ENCODE measurements around the gene SART1. TPM values are rescaled to one million over a fixed set of nuclear protein-coding genes. Genes with fewer than 3 reads are reported as not detected.
"Not testable (repeated sequence)": the region's sequence is repeated elsewhere in the genome, so short reads cannot be mapped to it uniquely, and the experiment has no call there.

SART1 gene
- total RNA-seq, 1 experiment from 2014 or later = 45.7 TPM

DNA sequence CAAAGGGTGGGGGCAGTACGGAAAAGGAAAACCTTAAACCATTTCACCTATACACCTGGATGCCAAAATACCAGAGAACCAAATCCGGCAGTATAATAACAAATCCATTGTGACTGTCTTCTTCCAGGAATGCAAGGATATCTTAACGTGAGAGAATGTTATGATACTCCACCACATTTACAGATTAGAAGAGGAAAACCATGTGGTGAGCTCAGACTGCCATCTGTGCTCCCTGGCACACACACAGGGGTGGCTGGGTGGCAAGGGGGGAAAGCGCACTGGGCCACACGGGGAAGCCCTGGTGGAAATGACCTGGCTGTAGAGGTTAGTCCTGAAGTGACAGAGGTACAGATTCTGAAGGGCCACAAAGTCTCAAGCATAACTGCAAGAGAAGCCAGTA is 30.5 kb downstream of the SART1 start:
- DNase-seq (ENCODE audit: low read depth) = no peak

DNA sequence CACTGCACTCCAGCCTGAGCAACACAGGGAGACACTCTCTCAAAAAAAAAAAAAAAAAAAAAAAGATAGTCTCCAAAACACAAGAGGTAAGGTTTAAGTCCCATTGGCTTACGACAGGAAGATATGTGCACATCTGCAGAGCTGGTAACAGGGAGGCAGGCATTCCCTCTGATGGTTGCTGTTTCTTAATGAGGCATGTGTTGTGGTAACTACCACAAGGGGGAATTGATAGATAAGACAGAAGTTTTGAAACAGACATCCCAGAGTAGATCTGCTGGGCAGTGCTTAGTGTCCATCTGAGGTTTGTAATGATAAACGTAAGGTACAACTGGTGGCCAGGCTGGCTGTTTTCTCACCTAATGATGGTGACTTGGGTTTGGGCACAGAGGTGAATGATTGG is 35.8 kb downstream of the SART1 start:
- no peak for DNase-seq (ENCODE audit: low read depth)

DNA sequence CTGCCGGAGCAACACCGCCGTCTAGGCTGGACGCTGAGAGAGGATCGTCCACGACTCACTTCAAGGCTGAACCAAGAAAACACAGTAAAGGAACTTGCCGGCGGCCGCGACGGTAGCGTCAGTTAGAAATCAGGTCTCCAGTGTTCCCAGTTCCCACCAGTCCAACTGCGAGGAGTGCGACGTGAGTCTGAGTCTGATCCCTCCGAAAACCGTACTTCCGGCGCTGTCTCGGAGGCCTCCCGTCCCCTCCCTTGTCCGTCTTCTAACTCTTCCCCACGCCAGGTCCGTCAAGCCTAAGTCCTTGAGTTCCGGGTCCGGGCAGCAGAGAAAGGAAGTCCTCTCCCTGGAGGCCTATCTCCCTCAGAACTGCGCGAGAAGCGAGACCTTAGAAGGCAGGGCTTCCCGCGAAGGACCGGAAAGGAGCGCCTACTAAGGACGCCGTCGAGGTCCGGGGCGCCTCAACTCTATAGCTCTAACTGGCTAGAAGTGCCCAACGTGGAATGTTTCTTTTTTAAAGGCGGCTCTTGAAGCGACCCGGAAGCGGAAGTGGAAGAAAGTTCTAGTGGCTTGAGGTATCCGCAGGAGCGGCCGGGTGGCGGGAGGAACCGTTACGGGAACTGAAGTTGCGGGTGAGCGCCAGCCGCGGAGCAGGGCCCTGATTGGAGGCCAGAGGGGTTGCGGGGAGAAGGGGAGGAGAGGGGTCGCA is 40.6 kb downstream of the SART1 start, which contains the start of the genes BANF1 and EIF1AD:
Gene BANF1 (plus strand): TSS at position 562 of the 706 bp plus-strand sequence. CDS start 748 bp downstream, outside the sequence.
Gene EIF1AD (minus strand): TSS at position 216 of the 706 bp plus-strand sequence. CDS start 1,768 bp downstream, outside the sequence.
- peak; percentile 99 for DNase-seq (ENCODE audit: low read depth)

DNA sequence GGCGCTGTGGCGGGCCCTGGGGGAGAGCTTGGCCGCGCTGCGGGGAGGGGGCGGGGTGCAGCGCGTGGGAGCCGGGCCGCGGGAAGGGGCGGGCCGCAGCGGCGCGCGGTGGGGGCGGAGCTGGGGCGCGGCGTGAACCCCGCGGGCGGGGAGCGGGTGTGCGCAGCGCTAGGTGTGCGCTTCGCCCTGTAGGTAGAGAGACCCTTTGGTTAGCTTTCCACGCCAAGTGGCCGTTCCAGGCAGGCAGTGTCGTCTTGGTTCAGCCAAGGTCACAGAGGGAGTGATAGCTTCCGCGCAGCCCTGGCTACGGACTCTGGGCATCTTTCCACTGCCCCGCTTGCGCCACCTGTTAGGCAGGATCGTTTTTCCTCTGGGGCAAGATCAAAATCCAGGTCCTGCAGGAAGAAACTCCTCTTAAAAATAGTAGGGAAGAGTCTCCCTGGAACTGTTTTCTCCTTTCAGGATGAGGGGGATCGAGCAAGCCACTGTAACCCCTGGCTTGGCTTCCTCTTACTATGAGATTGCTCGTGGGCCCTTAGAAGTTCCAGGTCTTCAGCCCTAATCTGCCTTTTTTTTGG is 41.2 kb downstream of the SART1 start:
- peak; percentile 61 for DNase-seq (ENCODE audit: low read depth)

DNA sequence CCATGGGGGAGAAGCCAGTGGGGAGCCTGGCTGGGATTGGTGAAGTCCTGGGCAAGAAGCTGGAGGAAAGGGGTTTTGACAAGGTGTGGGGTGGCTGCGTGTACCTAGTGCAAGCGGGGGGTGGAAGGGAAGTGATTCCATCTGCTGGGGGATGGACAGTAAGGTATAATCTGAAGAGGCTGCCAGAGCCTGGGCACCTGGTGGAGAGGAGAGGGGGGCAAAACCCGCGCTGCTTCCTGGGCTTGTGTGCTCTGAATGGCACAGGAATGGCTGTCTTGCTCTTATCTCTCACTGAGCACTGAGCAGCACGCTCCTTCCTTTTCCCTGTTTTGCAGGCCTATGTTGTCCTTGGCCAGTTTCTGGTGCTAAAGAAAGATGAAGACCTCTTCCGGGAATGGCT is 41.8 kb downstream of the SART1 start:
- DNase-seq (ENCODE audit: low read depth) = no peak

DNA sequence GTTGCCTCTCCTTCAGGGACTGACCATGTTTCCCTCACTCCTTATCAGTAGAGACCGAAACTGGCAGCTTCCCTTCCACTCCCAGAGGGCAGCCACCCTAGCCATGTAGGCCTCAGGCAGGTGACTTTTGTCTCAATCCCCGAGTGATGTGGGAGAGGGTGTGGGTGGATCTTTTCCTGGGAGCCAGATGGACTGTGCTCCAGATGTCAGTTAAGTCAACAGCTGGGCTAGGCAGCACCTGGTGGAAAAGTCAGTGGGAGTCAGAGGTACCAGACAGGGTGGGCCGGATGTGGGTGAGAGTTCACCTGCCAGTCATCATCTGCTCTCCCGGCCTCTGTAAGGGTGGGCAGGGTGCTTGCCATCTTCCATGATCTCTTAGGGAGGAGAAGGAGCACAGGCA is 42.7 kb downstream of the SART1 start:
- DNase-seq (ENCODE audit: low read depth) = peak; percentile 63

DNA sequence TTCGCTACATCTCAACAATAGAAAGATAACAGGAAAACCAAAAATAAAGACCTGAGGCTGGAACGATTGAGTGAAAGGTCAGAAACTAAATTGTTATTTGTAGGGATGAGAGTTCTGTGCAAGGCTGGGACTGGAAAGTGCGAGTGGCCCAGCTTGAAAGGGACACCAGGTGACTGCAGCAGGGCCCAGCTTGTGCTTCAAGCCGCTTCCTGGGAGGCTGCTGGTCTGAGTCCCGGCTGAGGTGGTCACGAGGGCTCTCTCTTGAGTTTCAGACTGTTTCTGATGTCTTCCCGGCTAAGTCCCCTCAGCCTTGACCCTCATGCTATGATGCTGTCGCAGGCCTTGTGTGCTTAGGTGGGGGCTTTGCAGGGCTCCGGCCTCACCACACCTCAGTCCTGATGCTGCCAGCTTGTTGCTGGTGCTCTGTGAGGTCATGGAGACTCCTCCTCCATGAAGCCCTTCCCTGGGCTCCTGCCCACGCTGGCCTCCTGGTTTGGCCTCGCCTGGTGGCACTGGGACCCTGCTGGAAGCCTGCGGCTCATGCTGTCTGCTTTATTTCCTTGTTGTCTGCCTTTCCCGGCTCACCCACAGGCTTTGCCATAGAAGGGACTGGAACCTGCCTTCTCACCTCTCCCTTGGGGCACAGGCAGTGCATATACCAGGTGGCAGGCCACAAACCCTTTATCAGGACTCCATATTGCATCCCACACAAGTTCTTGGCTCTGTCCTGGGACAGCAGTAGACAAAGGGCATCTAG is 44.8 kb downstream of the SART1 start:
- no peak for DNase-seq (ENCODE audit: low read depth)

DNA sequence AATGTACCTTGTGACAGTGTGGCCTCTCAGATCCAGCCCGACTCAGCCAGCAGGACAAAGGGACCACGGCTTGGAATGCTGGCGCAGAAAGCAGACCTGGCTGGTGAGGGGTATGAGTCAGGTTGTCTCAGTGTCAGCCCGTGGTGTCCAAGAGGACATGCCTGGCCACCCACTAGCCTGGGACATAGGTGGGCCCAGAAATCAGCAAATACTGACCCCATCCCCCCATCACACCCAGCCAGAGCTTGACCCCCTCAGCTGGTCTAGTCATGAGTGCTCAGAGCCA is 45.3 kb downstream of the SART1 start:
- DNase-seq (ENCODE audit: low read depth) = no peak

DNA sequence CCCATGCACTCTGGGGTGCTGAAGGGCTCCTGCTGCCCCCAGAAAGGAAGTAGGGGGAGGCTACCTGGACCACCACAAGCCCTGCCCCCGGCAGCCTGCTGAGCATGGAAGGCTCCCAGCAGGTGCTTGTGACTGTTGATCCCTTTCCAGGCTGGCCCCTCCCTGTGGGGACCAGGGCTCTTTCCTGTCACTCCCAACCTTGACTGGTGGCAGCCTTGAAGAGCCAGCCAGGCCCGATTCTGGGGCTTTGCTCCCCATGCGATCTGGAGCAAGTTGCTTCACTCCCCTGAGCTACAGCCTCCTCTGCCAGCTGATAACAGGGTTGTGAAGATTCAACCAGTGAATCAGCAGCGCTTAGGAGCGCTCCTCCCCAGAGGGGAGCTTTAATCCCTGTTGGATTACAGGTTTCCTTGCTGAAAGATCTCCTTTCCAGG is 45.7 kb downstream of the SART1 start:
- DNase-seq (ENCODE audit: low read depth) = no peak

DNA sequence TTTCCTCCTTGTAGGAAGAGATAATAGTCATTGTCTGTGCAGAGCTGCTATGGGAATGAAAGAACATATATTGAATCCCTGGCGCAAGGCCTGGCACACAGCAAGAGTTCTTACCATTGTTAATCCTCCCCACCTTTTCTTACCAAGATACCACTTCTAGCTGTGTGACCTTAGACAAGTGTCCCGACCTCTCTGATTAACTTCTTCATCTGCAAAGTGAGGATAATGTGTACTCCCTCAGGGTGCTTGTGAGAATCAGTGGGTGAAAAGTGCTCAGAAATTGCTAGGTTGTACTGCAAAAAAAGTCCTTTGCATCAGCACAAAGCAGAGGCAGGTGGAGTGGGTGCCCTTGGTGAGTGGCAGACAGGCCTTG is 46.5 kb downstream of the SART1 start:
- no peak for DNase-seq (ENCODE audit: low read depth)

DNA sequence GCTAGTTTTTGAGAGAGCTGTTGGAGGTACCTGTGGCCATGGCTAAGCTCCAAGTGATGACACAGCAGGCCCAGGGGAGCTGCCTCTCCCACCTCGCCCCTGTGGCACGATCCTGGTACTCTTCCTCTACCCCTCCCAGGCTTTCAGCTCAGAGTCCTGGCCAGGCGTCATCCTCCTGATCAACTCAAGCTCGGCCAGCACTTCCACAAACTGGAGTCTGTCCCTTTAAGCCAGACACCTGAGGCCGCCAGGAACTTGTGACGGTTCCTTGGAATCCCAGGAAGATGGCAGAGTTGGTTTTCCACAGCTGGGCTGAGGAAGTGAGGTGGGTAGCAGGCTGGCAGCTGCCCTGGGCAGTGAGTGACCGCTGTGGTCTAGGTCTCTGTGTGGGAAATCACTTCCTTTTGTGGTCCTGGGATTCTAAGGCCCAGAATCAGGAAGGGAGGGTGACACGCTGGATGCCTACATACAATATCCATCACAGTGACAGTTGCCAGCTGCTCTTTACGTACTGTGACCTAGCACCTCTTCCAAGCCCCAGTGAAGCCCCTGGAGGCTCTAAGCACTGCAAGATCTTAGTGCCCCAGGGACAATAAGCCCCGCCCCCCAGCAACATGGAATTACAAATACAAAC is 47.1 kb downstream of the SART1 start:
- peak; percentile 96 for DNase-seq (ENCODE audit: low read depth)

DNA sequence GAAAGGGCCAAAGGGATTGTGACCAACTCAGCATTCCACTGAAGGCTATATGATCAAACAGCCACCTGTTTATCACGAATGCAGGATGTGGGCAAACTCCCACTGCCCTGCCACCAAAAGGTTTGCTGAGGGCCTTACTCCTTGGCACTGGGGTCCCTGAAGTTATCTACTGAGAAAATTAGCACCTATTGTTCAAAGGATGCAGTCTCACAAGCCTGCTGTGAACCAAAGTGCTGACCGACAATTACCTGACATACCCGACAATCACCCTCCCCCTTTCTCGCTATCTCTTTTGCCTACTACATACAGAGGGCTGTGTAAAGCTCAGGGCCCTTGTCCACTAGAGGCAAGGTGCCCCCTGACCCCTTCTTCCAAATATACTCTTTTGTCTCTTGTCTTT is 48.5 kb downstream of the SART1 start:
- DNase-seq (ENCODE audit: low read depth) = not testable (repeated sequence)

DNA sequence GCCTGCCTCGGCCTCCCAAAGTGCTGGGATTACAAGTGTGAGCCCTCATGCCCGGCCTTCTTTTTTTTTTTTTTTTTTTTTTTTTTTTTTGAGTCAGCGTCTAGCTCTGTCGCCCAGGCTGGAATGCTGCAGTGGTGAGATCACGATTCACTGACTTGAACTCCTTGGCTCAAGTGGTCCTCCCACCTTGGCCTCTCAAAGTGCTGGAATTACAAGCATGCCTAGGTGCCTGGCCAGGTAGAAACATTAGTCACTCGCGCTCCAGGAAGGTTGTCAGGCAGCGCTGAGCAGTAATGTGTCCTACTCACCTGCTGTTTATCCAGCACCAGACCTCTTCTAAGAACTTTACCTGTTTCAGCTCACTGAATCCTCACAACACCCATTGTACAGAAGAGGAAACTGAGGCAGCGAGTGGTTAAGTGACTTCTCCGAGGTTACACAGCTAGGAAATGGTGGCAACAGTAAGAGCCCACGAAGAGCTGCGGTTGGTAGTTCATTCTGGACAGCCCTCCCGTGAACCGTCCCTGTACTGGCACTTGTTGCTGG is 49.8 kb downstream of the SART1 start:
- no peak for DNase-seq (ENCODE audit: low read depth)

DNA sequence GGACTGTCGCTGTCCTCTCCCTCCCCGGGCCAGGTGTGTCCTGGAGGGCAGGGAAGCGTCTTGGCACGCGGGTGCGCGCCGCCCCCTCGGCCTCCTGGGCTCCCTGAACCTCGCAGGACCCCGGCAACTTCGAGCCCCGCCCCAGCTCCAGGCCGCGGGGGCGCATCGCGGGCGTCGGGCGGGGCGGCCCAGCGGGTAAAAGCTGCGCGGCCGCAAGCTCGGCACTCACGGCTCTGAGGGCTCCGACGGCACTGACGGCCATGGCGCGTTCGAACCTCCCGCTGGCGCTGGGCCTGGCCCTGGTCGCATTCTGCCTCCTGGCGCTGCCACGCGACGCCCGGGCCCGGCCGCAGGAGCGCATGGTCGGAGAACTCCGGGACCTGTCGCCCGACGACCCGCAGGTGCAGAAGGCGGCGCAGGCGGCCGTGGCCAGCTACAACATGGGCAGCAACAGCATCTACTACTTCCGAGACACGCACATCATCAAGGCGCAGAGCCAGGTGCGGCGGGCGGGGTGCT is 50.3 kb downstream of the SART1 start, which contains the start of gene CST6:
Gene CST6 (plus strand): TSS at position 224 of the 519 bp plus-strand sequence. CDS start 37 bp downstream, at position 261.
- DNase-seq (ENCODE audit: low read depth) = no peak

DNA sequence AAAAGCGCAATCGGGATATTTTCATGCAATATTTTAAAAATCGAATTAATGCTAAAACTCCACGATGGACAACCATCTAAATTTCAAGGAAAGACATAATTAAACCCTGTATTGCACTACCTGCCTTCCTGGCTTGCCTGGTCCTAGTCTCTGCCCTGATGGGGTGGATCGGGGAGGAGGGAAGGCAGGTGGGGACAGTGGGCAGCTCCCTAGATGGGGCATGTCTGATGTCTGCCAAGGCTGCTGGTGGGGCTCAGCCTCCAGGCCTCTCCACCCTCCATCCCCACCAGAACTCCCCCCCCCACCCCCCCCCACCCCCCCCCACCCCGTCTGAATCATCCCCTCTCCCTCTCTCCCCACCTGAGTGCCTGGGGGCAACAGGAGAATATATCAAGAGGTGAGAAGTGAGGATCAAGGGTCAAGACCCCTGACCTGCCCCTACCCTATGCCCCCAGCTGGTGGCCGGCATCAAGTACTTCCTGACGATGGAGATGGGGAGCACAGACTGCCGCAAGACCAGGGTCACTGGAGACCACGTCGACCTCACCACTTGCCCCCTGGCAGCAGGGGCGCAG is 50.9 kb downstream of the SART1 start:
- DNase-seq (ENCODE audit: low read depth) = no peak

DNA sequence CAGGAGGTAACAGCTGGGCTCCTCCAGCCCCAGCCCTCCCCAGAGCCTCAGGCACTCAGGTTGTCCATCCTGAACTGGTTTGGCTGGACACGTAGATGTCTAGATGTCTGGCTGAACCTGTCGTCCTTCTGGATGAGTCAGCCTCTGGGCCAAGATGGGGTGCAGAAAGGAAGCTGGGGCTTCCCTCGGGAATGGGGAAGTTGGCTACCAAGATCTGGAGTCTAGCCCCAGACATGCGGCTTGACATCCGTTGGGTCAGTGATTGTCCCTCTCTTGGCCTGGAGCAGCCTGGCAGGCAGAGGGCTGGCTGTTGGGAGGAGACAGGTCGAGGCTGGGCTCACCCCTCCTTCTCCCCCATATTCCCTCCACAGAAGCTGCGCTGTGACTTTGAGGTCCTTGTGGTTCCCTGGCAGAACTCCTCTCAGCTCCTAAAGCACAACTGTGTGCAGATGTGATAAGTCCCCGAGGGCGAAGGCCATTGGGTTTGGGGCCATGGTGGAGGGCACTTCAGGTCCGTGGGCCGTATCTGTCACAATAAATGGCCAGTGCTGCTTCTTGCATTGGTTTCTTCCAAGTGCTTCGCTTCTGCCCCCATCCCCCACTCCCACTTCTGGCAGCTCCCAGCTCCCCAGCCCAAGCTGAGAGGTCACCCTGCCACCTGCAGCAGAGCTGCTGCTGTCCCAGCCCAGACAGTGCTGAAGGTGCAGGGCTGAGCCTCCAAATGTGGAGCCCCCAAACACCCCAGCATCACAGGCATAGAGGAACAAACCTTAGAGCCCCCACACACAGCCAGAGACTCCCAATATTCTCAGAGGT is 51.6 kb downstream of the SART1 start:
- DNase-seq (ENCODE audit: low read depth) = no peak

DNA sequence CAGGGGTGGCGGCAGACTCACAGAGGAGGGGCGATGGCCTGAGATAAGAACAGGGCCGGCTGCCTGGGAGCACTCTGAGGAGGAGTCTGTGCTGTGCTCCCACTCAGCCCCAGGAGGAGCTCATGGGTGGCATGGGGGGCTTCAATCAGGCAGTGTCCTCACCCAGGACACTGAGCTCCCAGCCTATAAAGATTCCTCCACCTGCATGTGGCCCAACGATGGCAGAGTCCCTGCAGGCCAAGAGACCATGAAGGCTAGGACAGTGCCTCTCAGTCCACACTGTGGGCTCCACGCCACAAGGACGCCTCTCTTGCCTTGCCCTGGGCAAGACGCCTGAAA is 52.2 kb downstream of the SART1 start:
- no peak for DNase-seq (ENCODE audit: low read depth)

DNA sequence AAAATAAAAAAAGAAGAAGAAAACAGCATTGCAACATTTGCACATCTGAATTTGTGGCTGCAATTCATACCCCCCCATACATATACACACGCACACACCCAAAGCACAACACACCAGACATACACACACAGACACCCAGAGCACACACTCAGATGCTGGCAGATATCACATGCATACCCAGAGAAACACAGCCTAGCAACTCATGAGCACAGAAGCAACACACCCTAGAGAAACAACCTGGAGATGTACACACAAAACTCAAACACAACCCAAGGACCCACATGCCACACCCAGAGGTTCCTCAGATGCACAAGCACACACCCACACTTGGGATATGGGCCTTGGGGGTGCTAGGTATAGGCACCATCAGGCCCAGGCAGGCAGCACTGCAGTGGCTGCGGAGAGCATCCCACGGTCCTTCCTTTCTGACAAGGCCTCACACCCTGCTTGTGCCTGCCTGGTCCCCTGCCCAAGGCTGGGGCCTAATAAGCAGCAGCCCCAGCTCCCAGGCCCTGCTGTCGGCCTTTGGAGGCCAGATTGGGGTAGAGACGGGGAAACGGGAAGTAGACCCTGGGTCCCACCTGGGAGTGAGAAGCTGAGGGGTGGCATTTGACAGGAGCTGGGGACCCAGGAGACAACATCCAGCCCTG is 53.4 kb downstream of the SART1 start:
- peak; percentile 36 for DNase-seq (ENCODE audit: low read depth)

DNA sequence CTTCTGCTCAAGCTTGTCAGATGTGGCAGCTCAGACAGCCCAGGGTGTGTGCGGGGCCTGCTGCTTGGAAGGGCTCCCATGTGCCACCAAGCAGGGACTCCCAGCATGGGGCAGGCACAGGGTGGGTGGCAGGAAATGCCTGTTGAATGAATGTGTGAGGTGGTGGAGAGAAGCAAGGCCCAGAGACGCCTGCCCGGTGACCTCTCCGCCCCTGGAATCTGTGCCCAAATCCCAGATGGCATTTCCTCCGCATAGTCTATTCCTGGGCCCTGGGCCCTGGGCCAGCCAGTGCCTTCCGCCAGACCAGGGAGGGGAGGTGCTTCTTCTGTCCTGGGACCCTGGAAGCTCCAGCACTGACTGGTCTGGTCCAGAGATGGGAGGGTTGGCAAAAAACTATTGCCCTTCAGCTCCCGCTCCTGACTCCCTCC is 53.9 kb downstream of the SART1 start:
- DNase-seq (ENCODE audit: low read depth) = peak; percentile 90
